ENCODE measurements around the gene XPNPEP1. TPM values are rescaled to one million over a fixed set of nuclear protein-coding genes. Genes with fewer than 3 reads are reported as not detected.

The XPNPEP1 gene
- total RNA-seq, 1 donor from 2014 or later, result 36.0 TPM

- intact Hi-C loops (cut with DNase I), result no loop called here
- ATAC-seq (ENCODE audit: poor library complexity) (peak; percentile 30), DNase-seq (no peak)
These were observed 20.0 kb downstream of the XPNPEP1 start for GRCh38 chr10:109902992-109903947.

GRCh38 chr10:109899356-109900331 is 23.7 kb downstream of the XPNPEP1 start:
- ATAC-seq (ENCODE audit: poor library complexity) (peak; percentile 47), DNase-seq (no peak)
- intact Hi-C loops (cut with DNase I), result loop anchor here (10.0 kb wide), 2 partner anchors 105 to 325 kb away; partner anchors contain the start of gene ADD3

- ATAC-seq (ENCODE audit: poor library complexity) (peak; percentile 66), DNase-seq (no peak)
- intact Hi-C loops (cut with DNase I), result loop anchor here (10.0 kb wide), 2 partner anchors 106 to 326 kb away; partner anchors contain the start of gene ADD3
These were observed 24.5 kb downstream of the XPNPEP1 start for GRCh38 chr10:109898666-109899355.

- no peak for DNase-seq
- no peak for ATAC-seq (ENCODE audit: poor library complexity)
- intact Hi-C loops (cut with DNase I), result loop anchor here (10.0 kb wide), 2 partner anchors 107 to 327 kb away; partner anchors contain the start of gene ADD3
These were observed 25.3 kb downstream of the XPNPEP1 start for GRCh38 chr10:109898007-109898406.

- no peak for ATAC-seq (ENCODE audit: poor library complexity)
- intact Hi-C loops (cut with DNase I), result loop anchor here (10.0 kb wide), 2 partner anchors 109 to 329 kb away; partner anchors contain the start of gene ADD3
- no peak for DNase-seq
These were observed 27.5 kb downstream of the XPNPEP1 start for GRCh38 chr10:109895848-109896247.

GRCh38 chr10:109895095-109895818 is 28.1 kb downstream of the XPNPEP1 start:
- ATAC-seq (ENCODE audit: poor library complexity) (peak; percentile 66), DNase-seq (peak; percentile 82)
- intact Hi-C loops (cut with DNase I), result loop anchor here (10.0 kb wide), 2 partner anchors 110 to 330 kb away; partner anchors contain the start of gene ADD3

GRCh38 chr10:109894516-109894915 is 28.8 kb downstream of the XPNPEP1 start:
- peak; percentile 80 for ATAC-seq (ENCODE audit: poor library complexity)
- DNase-seq, result peak; percentile 88
- intact Hi-C loops (cut with DNase I), result loop anchor here (5.0 to 10.0 kb wide), 3 partner anchors 110 to 330 kb away; partner anchors contain the start of gene ADD3

GRCh38 chr10:109893386-109893785 is 29.9 kb downstream of the XPNPEP1 start:
- no peak for DNase-seq
- ATAC-seq (ENCODE audit: poor library complexity), result no peak
- intact Hi-C loops (cut with DNase I), result loop anchor here (5.0 to 10.0 kb wide), 3 partner anchors 111 to 331 kb away; partner anchors contain the start of gene ADD3

GRCh38 chr10:109892931-109893330 is 30.4 kb downstream of the XPNPEP1 start:
- intact Hi-C loops (cut with DNase I), result loop anchor here (5.0 to 10.0 kb wide), 3 partner anchors 112 to 332 kb away; partner anchors contain the start of gene ADD3
- ATAC-seq (ENCODE audit: poor library complexity), result no peak
- no peak for DNase-seq

- ATAC-seq (ENCODE audit: poor library complexity), result no peak
- DNase-seq, result no peak
- intact Hi-C loops (cut with DNase I), result loop anchor here (5.0 to 10.0 kb wide), 3 partner anchors 113 to 333 kb away; partner anchors contain the start of gene ADD3
These were observed 31.2 kb downstream of the XPNPEP1 start for GRCh38 chr10:109892117-109892516.

- ATAC-seq (ENCODE audit: poor library complexity) (no peak), DNase-seq (no peak)
- intact Hi-C loops (cut with DNase I), result loop anchor here (5.0 to 10.0 kb wide), 3 partner anchors 114 to 334 kb away; partner anchors contain the start of gene ADD3
These were observed 32.2 kb downstream of the XPNPEP1 start for GRCh38 chr10:109891105-109891504.

GRCh38 chr10:109889867-109890266 is 33.4 kb downstream of the XPNPEP1 start:
- ATAC-seq (ENCODE audit: poor library complexity) (no peak), DNase-seq (no peak)
- intact Hi-C loops (cut with DNase I), result loop anchor here (5.0 to 10.0 kb wide), 5 partner anchors 85 to 395 kb away; partner anchors contain the start of gene ADD3

GRCh38 chr10:109887776-109888175 is 35.5 kb downstream of the XPNPEP1 start:
- intact Hi-C loops (cut with DNase I), result loop anchor here (10.0 kb wide), 2 partner anchors 87 to 397 kb away; no protein-coding TSS in a partner anchor
- DNase-seq, result no peak
- ATAC-seq (ENCODE audit: poor library complexity), result no peak

- intact Hi-C loops (cut with DNase I), result loop anchor here (10.0 kb wide), 2 partner anchors 88 to 398 kb away; no protein-coding TSS in a partner anchor
- DNase-seq (no peak), ATAC-seq (ENCODE audit: poor library complexity) (no peak)
These were observed 36.1 kb downstream of the XPNPEP1 start for GRCh38 chr10:109887243-109887642.

- DNase-seq (no peak), ATAC-seq (ENCODE audit: poor library complexity) (no peak)
- intact Hi-C loops (cut with DNase I), result loop anchor here (10.0 kb wide), 2 partner anchors 88 to 398 kb away; no protein-coding TSS in a partner anchor
These were observed 36.5 kb downstream of the XPNPEP1 start for GRCh38 chr10:109886781-109887140.

GRCh38 chr10:109886037-109886780 is 37.1 kb downstream of the XPNPEP1 start:
- ATAC-seq (ENCODE audit: poor library complexity), result no peak
- intact Hi-C loops (cut with DNase I), result loop anchor here (10.0 kb wide), 2 partner anchors 89 to 399 kb away; no protein-coding TSS in a partner anchor
- DNase-seq, result no peak

Data from Right ventricle myocardium superior (tissue), 1 donor.